ENCODE results near the gene PNKD. TPM values are rescaled to one million over a fixed set of nuclear protein-coding genes. Genes with fewer than 3 reads are reported as not detected.

Gene PNKD
- total and polyA plus RNA-seq, 9 donors, result 23.3 to 74.5 (median 48.1) TPM

DNA sequence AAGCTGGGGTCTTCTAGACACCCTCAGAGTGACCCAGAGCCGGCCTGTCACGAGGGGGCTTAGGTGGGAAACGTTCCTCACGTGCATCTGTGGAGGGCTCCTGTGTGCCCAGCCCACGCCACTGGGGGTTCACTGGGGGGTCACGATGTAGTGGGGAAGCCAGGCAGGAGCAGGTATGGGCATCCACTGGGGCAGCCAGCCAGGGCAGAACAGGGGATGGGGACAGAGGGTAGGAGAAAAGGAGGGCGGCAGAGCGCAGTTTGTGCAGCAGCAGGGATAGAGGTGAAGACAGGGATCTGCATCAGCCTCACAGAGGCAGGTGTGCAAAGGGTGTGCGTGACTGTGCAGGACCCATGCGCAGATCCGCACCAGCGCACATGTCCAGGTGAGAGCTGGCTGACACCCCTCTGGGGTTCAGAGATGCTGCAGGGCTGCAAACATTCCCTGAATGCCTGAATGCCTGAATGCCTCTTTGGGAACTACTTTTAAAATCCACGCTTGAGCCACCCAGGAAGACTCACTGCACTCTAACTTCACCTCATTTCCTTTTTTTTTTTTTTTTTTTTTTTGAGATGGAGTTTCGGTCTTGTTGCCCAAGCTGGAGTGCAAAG is 10.0 kb downstream of the PNKD start:
- intact Hi-C loops (cut with DNase I), result no loop called here
- Histone ChIP-seq H3K36me3 (no peaks in the 10 kb centered on the region), H3K4me1 (ENCODE audit: insufficient read depth) (peaks cover 10% of the 10 kb centered on the region), H3K27ac (no peak overlapping the region), H3K4me3 (no peak overlapping the region), H3K9me3 (no peaks in the 10 kb centered on the region), H3K27me3 (no peaks in the 10 kb centered on the region)
- 88 to 93% (median 90%) methylated on average over 14 of the region's 14 CpGs for WGBS, 3 donors
- TF ChIP-seq POLR2A (IDR thresholded peaks at IDR 0.05), result no peak
- TF ChIP-seq, protein P1, sequence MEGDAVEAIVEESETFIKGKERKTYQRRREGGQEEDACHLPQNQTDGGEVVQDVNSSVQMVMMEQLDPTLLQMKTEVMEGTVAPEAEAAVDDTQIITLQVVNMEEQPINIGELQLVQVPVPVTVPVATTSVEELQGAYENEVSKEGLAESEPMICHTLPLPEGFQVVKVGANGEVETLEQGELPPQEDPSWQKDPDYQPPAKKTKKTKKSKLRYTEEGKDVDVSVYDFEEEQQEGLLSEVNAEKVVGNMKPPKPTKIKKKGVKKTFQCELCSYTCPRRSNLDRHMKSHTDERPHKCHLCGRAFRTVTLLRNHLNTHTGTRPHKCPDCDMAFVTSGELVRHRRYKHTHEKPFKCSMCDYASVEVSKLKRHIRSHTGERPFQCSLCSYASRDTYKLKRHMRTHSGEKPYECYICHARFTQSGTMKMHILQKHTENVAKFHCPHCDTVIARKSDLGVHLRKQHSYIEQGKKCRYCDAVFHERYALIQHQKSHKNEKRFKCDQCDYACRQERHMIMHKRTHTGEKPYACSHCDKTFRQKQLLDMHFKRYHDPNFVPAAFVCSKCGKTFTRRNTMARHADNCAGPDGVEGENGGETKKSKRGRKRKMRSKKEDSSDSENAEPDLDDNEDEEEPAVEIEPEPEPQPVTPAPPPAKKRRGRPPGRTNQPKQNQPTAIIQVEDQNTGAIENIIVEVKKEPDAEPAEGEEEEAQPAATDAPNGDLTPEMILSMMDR (IDR thresholded peaks at IDR 0.05), result no peak
- no peak for TF ChIP-seq EP300 (IDR thresholded peaks at IDR 0.05)
- DNase-seq, result no peak

DNA sequence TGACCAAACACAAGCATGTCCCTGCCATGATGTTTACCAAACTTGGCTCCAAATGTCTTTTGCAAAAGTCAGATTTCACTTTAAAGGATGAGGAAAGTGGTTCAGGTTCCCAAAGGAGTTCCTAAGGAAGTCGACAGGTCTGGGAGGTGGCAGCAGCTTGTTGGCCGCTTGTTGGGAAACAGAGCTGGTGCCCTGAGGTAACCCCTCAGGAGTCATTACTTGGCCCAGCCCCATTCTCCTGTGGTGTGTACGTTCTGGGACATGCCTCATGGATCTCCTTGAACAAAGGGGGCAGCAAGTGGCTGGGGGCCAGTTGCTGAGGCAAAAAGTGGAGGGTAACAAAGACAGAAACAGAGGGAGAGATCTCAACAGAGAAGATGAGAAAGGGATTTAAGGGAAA is 11.1 kb downstream of the PNKD start:
- TF ChIP-seq, protein P1 (IDR thresholded peaks at IDR 0.05), result no peak
- no peak for TF ChIP-seq POLR2A (IDR thresholded peaks at IDR 0.05)
- no peak for TF ChIP-seq EP300 (IDR thresholded peaks at IDR 0.05)
- no peaks in the 10 kb centered on the region for H3K27me3 ChIP-seq
- intact Hi-C loops (cut with DNase I), result no loop called here
- 76 to 79% (median 76%) methylated on average over 3 of the region's 3 CpGs for WGBS, 3 donors
- H3K4me3 ChIP-seq, result no peak overlapping the region
- H3K27ac ChIP-seq, result no peak overlapping the region
- H3K36me3 ChIP-seq, result no peaks in the 10 kb centered on the region
- peaks cover 19% of the 10 kb centered on the region for H3K4me1 ChIP-seq (ENCODE audit: insufficient read depth)
- DNase-seq, result no peak
- H3K9me3 ChIP-seq, result no peaks in the 10 kb centered on the region

DNA sequence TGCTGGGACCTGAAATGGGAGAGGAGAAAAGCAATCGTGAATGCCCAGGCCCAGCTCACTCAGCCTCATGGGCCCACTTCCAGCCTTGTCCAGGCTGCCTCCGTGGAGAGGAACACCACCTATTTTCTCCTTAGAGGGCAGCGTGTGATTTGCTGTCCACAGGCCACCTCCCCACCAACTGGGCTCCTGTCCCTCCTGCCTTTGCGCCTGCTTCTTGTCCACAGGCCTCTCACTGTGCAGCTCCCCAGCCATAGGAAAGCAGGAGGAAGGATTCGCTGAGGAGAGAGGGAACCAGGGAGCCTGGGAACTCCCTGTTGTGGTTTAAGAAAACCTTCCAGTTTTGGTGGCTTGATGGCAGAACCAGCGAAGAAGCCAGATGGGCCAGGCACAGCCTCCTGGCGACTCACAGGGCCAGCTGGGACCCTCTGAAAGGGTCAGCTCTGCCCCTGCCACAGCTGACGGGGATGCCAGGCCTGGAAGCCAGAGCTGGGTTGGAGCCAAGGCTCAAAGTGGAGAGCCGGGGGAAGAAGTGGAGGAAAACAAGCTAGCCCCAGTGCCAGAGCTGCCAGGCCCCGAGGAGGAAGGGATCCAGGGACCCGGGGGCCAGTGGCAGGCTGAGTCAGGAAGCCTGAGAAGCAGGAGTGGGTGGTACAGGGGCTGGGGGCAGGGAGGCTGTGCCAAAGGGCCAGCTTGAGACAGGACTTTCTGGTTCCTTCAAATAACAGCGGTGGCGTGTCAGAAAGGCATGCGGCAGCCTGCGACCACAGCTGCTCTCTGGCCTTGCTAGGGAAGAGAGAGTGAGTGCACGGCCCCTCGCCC is 12.1 kb downstream of the PNKD start:
- no peaks in the 10 kb centered on the region for H3K9me3 ChIP-seq
- no peak for DNase-seq
- no peaks in the 10 kb centered on the region for H3K27me3 ChIP-seq
- intact Hi-C loops (cut with DNase I), result no loop called here
- 54 to 56% (median 54%) methylated on average over 17 of the region's 17 CpGs for WGBS, 3 donors
- H3K36me3 ChIP-seq, result no peaks in the 10 kb centered on the region
- H3K4me3 ChIP-seq, result no peak overlapping the region
- no peak overlapping the region for H3K27ac ChIP-seq
- TF ChIP-seq POLR2A (IDR thresholded peaks at IDR 0.05) (no peak), EP300 (IDR thresholded peaks at IDR 0.05) (no peak)
- TF ChIP-seq, protein P1 (IDR thresholded peaks at IDR 0.05), result no peak
- H3K4me1 ChIP-seq (ENCODE audit: insufficient read depth), result peaks cover 21% of the 10 kb centered on the region

DNA sequence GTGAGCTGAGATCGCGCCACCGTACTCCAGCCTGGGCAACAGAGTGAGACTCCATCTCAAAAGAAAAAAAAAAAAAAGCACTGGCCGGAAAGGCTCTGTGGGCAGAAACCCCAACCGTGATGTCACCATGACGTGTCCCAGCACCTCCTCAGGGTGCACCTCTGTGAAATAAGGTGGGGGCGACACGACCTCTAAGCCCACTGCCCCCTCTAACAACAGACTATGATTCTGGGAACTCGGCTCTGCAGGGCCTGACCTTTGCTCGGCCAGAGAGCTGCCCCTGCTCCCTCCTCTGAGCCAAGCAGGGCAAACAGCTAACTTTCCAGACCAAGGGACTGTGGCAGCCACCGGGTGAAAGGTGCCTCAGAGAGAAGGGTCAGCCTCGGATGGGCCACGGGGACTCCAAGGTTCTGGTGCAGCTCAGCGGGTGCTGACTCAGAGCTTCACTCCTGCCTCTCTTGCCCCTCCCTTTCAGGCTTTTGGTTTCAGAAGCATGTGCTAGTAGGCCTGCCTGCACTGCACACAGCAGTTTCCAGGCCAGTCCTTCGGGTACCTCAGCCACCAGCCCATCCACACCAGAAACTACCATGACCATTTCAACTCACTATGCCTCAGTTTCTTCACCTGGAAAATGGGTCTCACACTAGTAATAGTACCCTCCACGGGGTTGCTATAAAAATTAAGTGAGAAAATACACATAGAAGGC is 13.9 kb downstream of the PNKD start:
- no peaks in the 10 kb centered on the region for H3K9me3 ChIP-seq
- H3K27ac ChIP-seq, result no peak overlapping the region
- peaks cover 25% of the 10 kb centered on the region for H3K4me1 ChIP-seq (ENCODE audit: insufficient read depth)
- H3K36me3 ChIP-seq, result no peaks in the 10 kb centered on the region
- WGBS, 3 donors, result 54 to 64% (median 60%) methylated on average over 16 of the region's 16 CpGs
- DNase-seq, result no peak
- no peak overlapping the region for H3K4me3 ChIP-seq
- no peak for TF ChIP-seq POLR2A (IDR thresholded peaks at IDR 0.05)
- TF ChIP-seq, protein P1 (IDR thresholded peaks at IDR 0.05), result no peak
- no peak for TF ChIP-seq EP300 (IDR thresholded peaks at IDR 0.05)
- intact Hi-C loops (cut with DNase I), result no loop called here
- no peaks in the 10 kb centered on the region for H3K27me3 ChIP-seq
